Psoas muscle (tissue), 8 donors: Measurements from ENCODE around the gene CDS2. TPM values are rescaled to one million over a fixed set of nuclear protein-coding genes. Genes with fewer than 3 reads are reported as not detected.

Experiments
- ATAC-seq, 4 donors: fragments of 200-7000 bp; cut with Tn5 transposase; one replicate each; pipeline ENCODE4 v1.9.1; 2020; ENCODE audit warnings: moderate library complexity in 3 of 4, mild to moderate bottlenecking in 2 of 4
- DNase-seq, 2 donors: peaks; one replicate each; pipeline ENCODE4 v3.0.0-alpha.2; 2020
- H3K27ac ChIP-seq: fragments of 200-600 bp; one replicate; pipeline ENCODE4 v1.8.0; 2022
- H3K27me3 ChIP-seq, 3 donors: fragments of 200-600 bp in 1 of 3; one replicate each; pipeline versions ENCODE4 v1.6.1 to v1.8.0; 2013 to 2022; ENCODE audit warnings: low read length in 2 of 3, mild to moderate bottlenecking in 2 of 3, moderate library complexity in 1 of 3; ENCODE audit not compliant: insufficient read depth in 3 of 3
- H3K36me3 ChIP-seq, 2 donors: fragments of 200-600 bp in 1 of 2; one replicate each; pipeline versions ENCODE4 v1.6.1 to v1.8.0; 2013 to 2022; ENCODE audit warnings: low read depth in 1 of 2, mild to moderate bottlenecking in 1 of 2, moderate library complexity in 1 of 2; ENCODE audit not compliant: insufficient read depth in 1 of 2
- H3K4me1 ChIP-seq: fragments of 200-600 bp; one replicate; pipeline ENCODE4 v1.8.0; 2022
- H3K4me3 ChIP-seq: fragments of 200-600 bp; one replicate; pipeline ENCODE4 v1.8.0; 2022; ENCODE audit warnings: mild to moderate bottlenecking
- H3K9me3 ChIP-seq: fragments of 200-600 bp; one replicate; pipeline ENCODE4 v1.8.0; 2022
- WGBS, 3 donors: extraction: QIAGEN DNeasy Blood & Tissue Kit; methylation state at CpG; one replicate each; pipeline versions ENCODE4 v1.1.6 to v1.1.7; 2013; 5-methylcytosine and 5-hydroxymethylcytosine counted together
- intact Hi-C, 2 donors: fragments of 100-400 bp; cut with DNase I; formaldehyde crosslinking; loops; one replicate each; pipeline versions ENCODE4 v1.11.0 to v1.14.2; 2022
- polyA plus RNA-seq, 3 donors: library from polyadenylated mRNA; stranded (reverse); fragments of 200-250 nt; gene quantifications; one replicate each; pipeline ENCODE4 v1.2.3, GENCODE V29; 2013
- total RNA-seq, 4 donors: library from RNA; stranded (reverse); fragmentation: NEBNext Ultra II Directional in 2 of 4; extraction: Animal tissue kit (Norgen Biotek cat#: 25700) in 2 of 4; gene quantifications; one replicate each; pipeline versions ENCODE4 v1.2.1 to v1.2.4, GENCODE V29; 2021 to 2023
- TF ChIP-seq, protein P1 (sequence below): fragments of 200-600 bp; IDR thresholded peaks from one replicate; pipeline ENCODE4 v1.8.0; 2022; ENCODE audit warnings: antibody characterized with exemption
- donor health status: healthy with polysubstance abuse.
- donor health status: DM: no; HTN: no; CAD: no; lungs with moderate emphysema.
- donor health status: Bipolar disorder and iron deficiency.
- donor health status: healthy.
- donor health status: DM: yes; HTN: yes; CAD: no.
- donor health status: DM: no; HTN: no; CAD: no.
- donor health status: DM: no; HTN: no; CAD: no.
- donor health status: DM: yes; HTN: yes; CAD: no.

CDS2 gene
- total and polyA plus RNA-seq, 7 donors, result 8.0 to 34.1 (median 19.5) TPM

DNA sequence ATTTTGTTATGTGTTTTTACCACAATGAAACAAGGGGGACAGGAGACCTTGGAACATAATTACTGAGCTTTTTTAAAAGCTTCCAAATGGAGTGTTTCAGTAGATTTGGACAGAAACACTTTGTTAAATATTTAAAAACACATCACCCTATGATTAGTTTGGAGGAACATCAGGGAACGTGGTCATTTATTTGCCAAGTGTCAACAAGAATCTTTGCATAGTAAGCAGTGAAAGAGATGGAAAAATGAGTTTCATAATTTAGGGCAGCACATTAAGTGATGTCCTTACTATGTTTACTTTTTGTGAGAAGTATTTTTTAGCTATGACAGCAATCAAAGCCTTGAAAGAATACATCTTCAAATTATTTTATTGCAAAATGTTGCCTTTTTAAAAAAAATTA is 107.3 kb downstream of the CDS2 start:
- DNase-seq (no peak), ATAC-seq (no peak)
- TF ChIP-seq, protein P1, sequence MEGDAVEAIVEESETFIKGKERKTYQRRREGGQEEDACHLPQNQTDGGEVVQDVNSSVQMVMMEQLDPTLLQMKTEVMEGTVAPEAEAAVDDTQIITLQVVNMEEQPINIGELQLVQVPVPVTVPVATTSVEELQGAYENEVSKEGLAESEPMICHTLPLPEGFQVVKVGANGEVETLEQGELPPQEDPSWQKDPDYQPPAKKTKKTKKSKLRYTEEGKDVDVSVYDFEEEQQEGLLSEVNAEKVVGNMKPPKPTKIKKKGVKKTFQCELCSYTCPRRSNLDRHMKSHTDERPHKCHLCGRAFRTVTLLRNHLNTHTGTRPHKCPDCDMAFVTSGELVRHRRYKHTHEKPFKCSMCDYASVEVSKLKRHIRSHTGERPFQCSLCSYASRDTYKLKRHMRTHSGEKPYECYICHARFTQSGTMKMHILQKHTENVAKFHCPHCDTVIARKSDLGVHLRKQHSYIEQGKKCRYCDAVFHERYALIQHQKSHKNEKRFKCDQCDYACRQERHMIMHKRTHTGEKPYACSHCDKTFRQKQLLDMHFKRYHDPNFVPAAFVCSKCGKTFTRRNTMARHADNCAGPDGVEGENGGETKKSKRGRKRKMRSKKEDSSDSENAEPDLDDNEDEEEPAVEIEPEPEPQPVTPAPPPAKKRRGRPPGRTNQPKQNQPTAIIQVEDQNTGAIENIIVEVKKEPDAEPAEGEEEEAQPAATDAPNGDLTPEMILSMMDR, result no peak
- Histone ChIP-seq H3K4me1 (no peaks in the 10 kb centered on the region), H3K27me3 (no peaks in the 10 kb centered on the region), H3K4me3 (no peak overlapping the region), H3K9me3 (no peaks in the 10 kb centered on the region), H3K27ac (no peak overlapping the region), H3K36me3 (no peaks in the 10 kb centered on the region)
- 36 to 52% (median 44%) methylated on average over 1 of the region's 1 CpG for WGBS, 3 donors
- intact Hi-C loops, result no loop called here

DNA sequence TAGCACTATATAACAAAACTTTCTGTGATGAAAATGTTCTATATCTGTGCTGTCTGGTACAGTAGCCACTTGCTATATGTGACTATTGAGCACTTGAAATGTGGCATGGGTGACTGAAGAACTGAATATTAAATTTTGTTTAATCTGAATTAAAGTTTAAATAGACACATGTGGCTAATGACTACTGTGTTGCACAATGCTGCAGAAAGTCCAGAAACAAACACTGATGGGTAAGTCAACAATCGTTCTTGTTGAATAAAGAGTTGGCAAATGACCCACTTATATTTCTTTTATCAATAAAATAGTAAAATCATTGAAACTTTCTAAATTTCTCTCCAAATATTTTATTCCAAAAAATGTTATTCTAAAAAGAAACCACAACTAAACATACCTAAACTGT is 108.2 kb downstream of the CDS2 start:
- H3K4me3 ChIP-seq, result no peak overlapping the region
- H3K9me3 ChIP-seq, result no peaks in the 10 kb centered on the region
- ATAC-seq (no peak), DNase-seq (no peak)
- WGBS, 3 donors, result 65 to 76% (median 65%) methylated on average over 1 of the region's 1 CpG
- H3K36me3 ChIP-seq, result no peaks in the 10 kb centered on the region
- intact Hi-C loops, result no loop called here
- no peak overlapping the region for H3K27ac ChIP-seq
- no peaks in the 10 kb centered on the region for H3K27me3 ChIP-seq
- TF ChIP-seq, protein P1, result no peak
- H3K4me1 ChIP-seq, result no peaks in the 10 kb centered on the region

Other genes starting within 250 kb of the CDS2 start
- 1 to 10 TPM; 3.4 to 4.9 (median 4.2) TPM for gene SLC23A2, start 125.5 kb upstream of the CDS2 start, total RNA-seq
- 1 to 10 TPM in 2 of 3 donors, under 1 TPM in 1; 0.87 to 1.4 (median 1.2) TPM for gene SLC23A2, start 125.5 kb upstream of the CDS2 start, polyA plus RNA-seq
- 10 to 100 TPM; 71.8 to 99.9 (median 82.2) TPM for gene TMEM230, start 13.9 kb upstream of the CDS2 start, total RNA-seq
- 100 to 1,000 TPM; 120 to 146 (median 126) TPM for gene TMEM230, start 13.9 kb upstream of the CDS2 start, polyA plus RNA-seq
- 10 to 100 TPM; 13.2 to 19.1 (median 16.3) TPM for gene PCNA, start 7.0 kb upstream of the CDS2 start, total RNA-seq
- gene PCNA, start 7.0 kb upstream of the CDS2 start, polyA plus RNA-seq, result 10 to 100 TPM; 25.5 to 53.0 (median 37.8) TPM
- not detected for gene PROKR2, start 189.9 kb downstream of the CDS2 start, total RNA-seq
- not detected for gene PROKR2, start 189.9 kb downstream of the CDS2 start, polyA plus RNA-seq